MM.1S (cell line): ENCODE data around the gene KHDC4.

Experiments used
- DNase-seq: peaks from one replicate; pipeline ENCODE4 v3.0.0-alpha.2; 2015
- H2AFZ ChIP-seq: fragments of 300-600 bp; sonication (generic); 2 replicates; pipeline ENCODE4 v1.6.0; 2016; ENCODE audit warnings: antibody characterized with exemption, low read length
- H3F3A ChIP-seq: fragments of 300-600 bp; sonication (generic); 2 replicates; pipeline ENCODE4 v1.6.1; 2016; ENCODE audit warnings: mild to moderate bottlenecking, antibody characterized with exemption, low read length, moderate library complexity, mixed read lengths; ENCODE audit not compliant: insufficient read depth
- H3K27ac ChIP-seq: fragments of 300-600 bp; sonication (generic); 2 replicates; pipeline ENCODE4 v1.5.1; 2016; ENCODE audit warnings: mild to moderate bottlenecking, low read length
- H3K27me3 ChIP-seq: fragments of 300-600 bp; sonication (generic); replicated peaks from 2 replicates; pipeline ENCODE4 v1.6.0; 2016; ENCODE audit warnings: low read length; ENCODE audit not compliant: insufficient read depth
- H3K36me3 ChIP-seq: fragments of 300-600 bp; sonication (generic); replicated peaks from 2 replicates; pipeline ENCODE4 v1.6.1; 2016; ENCODE audit warnings: mild to moderate bottlenecking, low read length, mixed read lengths; ENCODE audit not compliant: insufficient read depth
- H3K4me1 ChIP-seq: fragments of 300-600 bp; sonication (generic); 2 replicates; pipeline ENCODE4 v1.6.1; 2016; ENCODE audit warnings: low read length, mixed read lengths
- H3K4me2 ChIP-seq: fragments of 300-600 bp; sonication (generic); 2 replicates; pipeline ENCODE4 v1.6.0; 2016; ENCODE audit warnings: low read depth, low read length
- H3K4me3 ChIP-seq: fragments of 300-600 bp; sonication (generic); 2 replicates; pipeline ENCODE4 v1.5.1; 2016; ENCODE audit warnings: low read length, mixed read lengths
- H3K79me2 ChIP-seq: fragments of 300-600 bp; sonication (generic); 2 replicates; pipeline ENCODE4 v1.6.1; 2016; ENCODE audit warnings: mixed run types, low read length, mixed read lengths
- H3K9ac ChIP-seq: fragments of 300-600 bp; sonication (generic); 2 replicates; pipeline ENCODE4 v1.6.1; 2016; ENCODE audit warnings: low read length, mixed read lengths
- H3K9me2 ChIP-seq: fragments of 300-600 bp; sonication (generic); replicated peaks from 2 replicates; pipeline ENCODE4 v1.6.1; 2016; ENCODE audit warnings: mild to moderate bottlenecking, low read length, mixed read lengths; ENCODE audit not compliant: insufficient read depth
- H3K9me3 ChIP-seq: fragments of 300-600 bp; sonication (generic); replicated peaks from 2 replicates; pipeline ENCODE4 v1.6.1; 2016; ENCODE audit warnings: mild to moderate bottlenecking, low read length, mixed read lengths; ENCODE audit not compliant: insufficient read depth
- H4K20me1 ChIP-seq: fragments of 300-600 bp; sonication (generic); 2 replicates; pipeline ENCODE4 v1.6.1; 2016; ENCODE audit warnings: mild to moderate bottlenecking, low read length, moderate library complexity, mixed read lengths; ENCODE audit not compliant: insufficient read depth
- EZH2 ChIP-seq: fragments of 300-600 bp; sonication (generic); optimal IDR thresholded peaks from 2 replicates; pipeline ENCODE3; 2017; ENCODE audit warnings: low read depth, mild to moderate bottlenecking, antibody characterized with exemption, low read length, mixed read lengths
- EZH2phosphoT487 ChIP-seq: fragments of 300-600 bp; sonication (generic); IDR thresholded peaks from 2 replicates; pipeline ENCODE4 v1.6.1; 2018; ENCODE audit warnings: antibody characterized with exemption, low read length
- TF ChIP-seq, protein P1 (sequence below): fragments of 300-600 bp; sonication (generic); IDR thresholded peaks from 2 replicates; pipeline ENCODE4 v1.5.1; 2016; ENCODE audit warnings: antibody characterized with exemption, low read length, mixed read lengths

KHDC4 gene

DNA sequence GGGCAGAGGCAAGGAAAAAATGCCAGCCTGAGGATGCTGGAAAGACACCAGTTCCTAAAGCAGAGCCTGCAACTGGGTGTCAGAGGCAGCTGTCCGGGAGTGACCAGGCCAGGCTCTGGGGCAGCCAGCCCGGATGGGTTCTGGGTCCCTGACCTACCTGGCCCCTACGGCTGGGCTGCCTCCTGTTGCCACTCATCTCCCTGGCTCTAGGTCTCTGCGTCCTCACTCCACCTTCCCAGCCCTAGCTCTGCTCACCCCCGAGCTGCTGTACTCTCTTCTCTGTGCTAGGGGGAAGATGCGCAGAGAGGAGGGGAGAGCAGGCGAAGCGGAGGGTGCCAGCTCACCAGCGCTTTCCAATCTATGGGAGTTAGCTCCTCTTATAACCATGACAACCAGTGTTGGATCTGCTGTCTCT lies 35.2 kb upstream of the KHDC4 start:
- Histone ChIP-seq H2AFZ (no peak overlapping the region), H3K36me3 (peaks cover 35% of the 10 kb centered on the region), H3K27ac (no peak overlapping the region), H3K9ac (no peak overlapping the region), H3K27me3 (no peaks in the 10 kb centered on the region), H3K9me3 (no peaks in the 10 kb centered on the region), H3K79me2 (peaks cover 100% of the 10 kb centered on the region), H4K20me1 (peaks cover 59% of the 10 kb centered on the region), H3K4me1 (peaks cover 68% of the 10 kb centered on the region), H3K9me2 (no peaks in the 10 kb centered on the region), H3F3A (peaks cover 15% of the 10 kb centered on the region; the same call in 1 of the 2 replicates), H3K4me3 (no peak overlapping the region), H3K4me2 (no peak overlapping the region)
- TF ChIP-seq, protein P1, sequence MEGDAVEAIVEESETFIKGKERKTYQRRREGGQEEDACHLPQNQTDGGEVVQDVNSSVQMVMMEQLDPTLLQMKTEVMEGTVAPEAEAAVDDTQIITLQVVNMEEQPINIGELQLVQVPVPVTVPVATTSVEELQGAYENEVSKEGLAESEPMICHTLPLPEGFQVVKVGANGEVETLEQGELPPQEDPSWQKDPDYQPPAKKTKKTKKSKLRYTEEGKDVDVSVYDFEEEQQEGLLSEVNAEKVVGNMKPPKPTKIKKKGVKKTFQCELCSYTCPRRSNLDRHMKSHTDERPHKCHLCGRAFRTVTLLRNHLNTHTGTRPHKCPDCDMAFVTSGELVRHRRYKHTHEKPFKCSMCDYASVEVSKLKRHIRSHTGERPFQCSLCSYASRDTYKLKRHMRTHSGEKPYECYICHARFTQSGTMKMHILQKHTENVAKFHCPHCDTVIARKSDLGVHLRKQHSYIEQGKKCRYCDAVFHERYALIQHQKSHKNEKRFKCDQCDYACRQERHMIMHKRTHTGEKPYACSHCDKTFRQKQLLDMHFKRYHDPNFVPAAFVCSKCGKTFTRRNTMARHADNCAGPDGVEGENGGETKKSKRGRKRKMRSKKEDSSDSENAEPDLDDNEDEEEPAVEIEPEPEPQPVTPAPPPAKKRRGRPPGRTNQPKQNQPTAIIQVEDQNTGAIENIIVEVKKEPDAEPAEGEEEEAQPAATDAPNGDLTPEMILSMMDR, result no peak
- TF ChIP-seq EZH2phosphoT487 (no peak), EZH2 (no peak)
- no peak for DNase-seq

DNA sequence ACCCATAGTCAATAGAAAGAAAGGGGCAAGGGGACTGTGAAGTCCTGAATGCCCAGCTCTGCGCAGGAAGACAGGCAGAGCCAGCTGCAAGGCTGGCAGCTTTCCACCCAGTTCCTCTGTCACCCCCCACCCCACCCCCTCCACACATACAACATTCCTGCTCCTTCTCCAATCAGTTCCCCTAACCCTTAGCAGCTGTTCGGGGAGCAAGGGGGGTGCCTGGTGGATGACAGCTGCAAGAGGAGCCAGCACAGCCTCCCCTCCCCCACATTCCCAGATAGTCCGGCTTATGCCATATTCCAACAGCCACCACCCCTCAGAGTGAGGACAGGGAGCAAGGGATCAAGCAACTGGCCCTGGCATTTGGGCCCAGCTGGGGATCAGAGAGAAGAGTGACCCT lies 34.5 kb upstream of the KHDC4 start:
- Histone ChIP-seq H3K4me1 (peaks cover 63% of the 10 kb centered on the region), H3K4me3 (no peak overlapping the region), H3K9me2 (no peaks in the 10 kb centered on the region), H3K27me3 (no peaks in the 10 kb centered on the region), H3F3A (peaks cover 15% of the 10 kb centered on the region; the same call in 1 of the 2 replicates), H3K27ac (no peak overlapping the region), H4K20me1 (peaks cover 52% of the 10 kb centered on the region), H3K4me2 (no peak overlapping the region), H2AFZ (no peak overlapping the region), H3K9me3 (no peaks in the 10 kb centered on the region), H3K9ac (no peak overlapping the region), H3K36me3 (peaks cover 38% of the 10 kb centered on the region), H3K79me2 (peaks cover 96% of the 10 kb centered on the region)
- TF ChIP-seq EZH2 (no peak), EZH2phosphoT487 (no peak)
- TF ChIP-seq, protein P1, result no peak
- DNase-seq, result no peak

DNA sequence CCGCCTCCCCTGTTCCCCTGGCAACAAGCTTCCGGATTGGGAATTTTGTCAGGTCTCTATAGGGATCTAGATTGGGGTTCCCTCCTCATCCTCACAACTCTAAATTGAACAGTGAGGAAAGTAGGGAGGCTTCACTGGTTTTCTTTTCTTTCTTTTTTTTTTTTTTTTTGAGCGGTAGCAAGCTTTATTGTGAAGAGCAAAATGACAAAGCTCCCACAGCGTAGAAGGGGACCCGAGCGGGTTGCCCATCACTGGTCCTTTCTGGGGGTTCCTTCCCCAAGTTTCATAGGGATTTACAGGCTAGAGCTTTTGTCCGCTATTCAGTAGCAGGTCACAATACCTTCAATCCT lies 33.8 kb upstream of the KHDC4 start:
- H3K79me2 ChIP-seq, result peaks cover 96% of the 10 kb centered on the region

More for the DNA sequence above, 33.8 kb upstream of the KHDC4 start:
- H4K20me1 ChIP-seq, result peaks cover 48% of the 10 kb centered on the region
- DNase-seq, result no peak
- no peak overlapping the region for H3K4me2 ChIP-seq
- no peak overlapping the region for H3K9ac ChIP-seq
- H3K36me3 ChIP-seq, result peaks cover 38% of the 10 kb centered on the region
- H3K27me3 ChIP-seq, result no peaks in the 10 kb centered on the region
- TF ChIP-seq EZH2phosphoT487, result no peak
- TF ChIP-seq EZH2, result no peak
- TF ChIP-seq, protein P1, result no peak
- no peak overlapping the region for H3K4me3 ChIP-seq
- H3F3A ChIP-seq, result peaks cover 15% of the 10 kb centered on the region; the same call in 1 of the 2 replicates
- H3K9me3 ChIP-seq, result no peaks in the 10 kb centered on the region
- no peak overlapping the region for H2AFZ ChIP-seq
- H3K9me2 ChIP-seq, result no peaks in the 10 kb centered on the region
- peaks cover 61% of the 10 kb centered on the region for H3K4me1 ChIP-seq
- no peak overlapping the region for H3K27ac ChIP-seq
